Retinal pigment epithelial cell (primary cell): ENCODE data around the gene TSHZ1.

Source experiments
- DNase-seq: peaks from one replicate; pipeline ENCODE4 v3.0.0-alpha.2; 2010; ENCODE audit warnings: low read depth
- H3K4me3 ChIP-seq: 2 replicates; pipeline ENCODE4 v1.5.1; 2011; ENCODE audit warnings: mild to moderate bottlenecking, low read length, control low read depth, moderate library complexity
- TF ChIP-seq, protein P1 (sequence below): conservative IDR thresholded peaks from 2 replicates; pipeline ENCODE4 v1.5.1; 2011; ENCODE audit warnings: low read depth, low read length, control low read depth, inconsistent platforms

TSHZ1 gene

GRCh38 chr18:75230163-75231052 lies 19.8 kb downstream of the TSHZ1 start:
- no peak for DNase-seq
- TF ChIP-seq, protein P1, sequence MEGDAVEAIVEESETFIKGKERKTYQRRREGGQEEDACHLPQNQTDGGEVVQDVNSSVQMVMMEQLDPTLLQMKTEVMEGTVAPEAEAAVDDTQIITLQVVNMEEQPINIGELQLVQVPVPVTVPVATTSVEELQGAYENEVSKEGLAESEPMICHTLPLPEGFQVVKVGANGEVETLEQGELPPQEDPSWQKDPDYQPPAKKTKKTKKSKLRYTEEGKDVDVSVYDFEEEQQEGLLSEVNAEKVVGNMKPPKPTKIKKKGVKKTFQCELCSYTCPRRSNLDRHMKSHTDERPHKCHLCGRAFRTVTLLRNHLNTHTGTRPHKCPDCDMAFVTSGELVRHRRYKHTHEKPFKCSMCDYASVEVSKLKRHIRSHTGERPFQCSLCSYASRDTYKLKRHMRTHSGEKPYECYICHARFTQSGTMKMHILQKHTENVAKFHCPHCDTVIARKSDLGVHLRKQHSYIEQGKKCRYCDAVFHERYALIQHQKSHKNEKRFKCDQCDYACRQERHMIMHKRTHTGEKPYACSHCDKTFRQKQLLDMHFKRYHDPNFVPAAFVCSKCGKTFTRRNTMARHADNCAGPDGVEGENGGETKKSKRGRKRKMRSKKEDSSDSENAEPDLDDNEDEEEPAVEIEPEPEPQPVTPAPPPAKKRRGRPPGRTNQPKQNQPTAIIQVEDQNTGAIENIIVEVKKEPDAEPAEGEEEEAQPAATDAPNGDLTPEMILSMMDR: no peak
- no peak overlapping the region for H3K4me3 ChIP-seq

DNA sequence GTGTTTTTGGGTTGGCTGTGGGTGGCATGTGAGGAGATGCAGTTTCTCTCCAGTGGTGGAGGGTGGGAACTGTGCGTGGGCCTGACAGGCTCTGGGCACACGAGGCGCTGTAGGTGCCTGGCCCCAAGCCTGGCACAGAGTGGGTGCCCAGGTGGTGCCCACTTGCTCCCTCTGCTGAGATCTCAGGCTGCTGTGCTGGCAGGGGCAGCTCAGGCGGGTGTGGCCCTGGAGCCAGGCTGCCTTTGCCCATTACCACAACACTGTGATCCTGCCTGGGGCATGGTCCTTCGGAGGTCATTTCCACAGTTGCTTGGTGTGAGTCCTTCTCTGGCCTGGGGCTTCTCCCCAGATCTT lies 20.4 kb downstream of the TSHZ1 start:
- DNase-seq: no peak
- TF ChIP-seq, protein P1: no peak
- no peak overlapping the region for H3K4me3 ChIP-seq

GRCh38 chr18:75234901-75235300 lies 24.3 kb downstream of the TSHZ1 start:
- no peak overlapping the region for H3K4me3 ChIP-seq
- no peak for DNase-seq
- TF ChIP-seq, protein P1: no peak

DNA sequence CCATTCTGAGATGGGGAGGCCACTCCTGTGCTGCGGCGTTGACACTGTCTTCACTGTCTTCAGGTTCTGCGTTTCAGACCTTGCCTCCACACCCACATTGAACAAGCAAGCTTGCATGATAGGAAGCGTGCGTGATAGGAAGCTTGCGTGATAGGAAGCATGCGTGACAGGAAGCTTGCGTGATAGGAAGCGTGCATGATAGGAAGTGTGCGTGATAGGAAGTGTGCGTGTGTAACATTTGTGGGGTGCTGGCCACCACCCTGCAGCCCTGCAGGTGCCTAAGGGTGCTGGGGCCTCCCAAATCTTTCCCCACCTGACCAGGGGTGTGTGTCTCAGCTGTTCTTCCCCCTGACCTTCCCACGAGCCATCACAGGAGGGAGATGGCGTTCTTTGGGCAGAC lies 25.3 kb downstream of the TSHZ1 start:
- no peak overlapping the region for H3K4me3 ChIP-seq
- TF ChIP-seq, protein P1: no peak
- no peak for DNase-seq

GRCh38 chr18:75238100-75238499 lies 27.5 kb downstream of the TSHZ1 start:
- TF ChIP-seq, protein P1: no peak
- H3K4me3 ChIP-seq: no peak overlapping the region
- no peak for DNase-seq

- no peak overlapping the region for H3K4me3 ChIP-seq
- TF ChIP-seq, protein P1: no peak
- DNase-seq: no peak
These were observed 28.2 kb downstream of the TSHZ1 start for GRCh38 chr18:75238786-75239185.

DNA sequence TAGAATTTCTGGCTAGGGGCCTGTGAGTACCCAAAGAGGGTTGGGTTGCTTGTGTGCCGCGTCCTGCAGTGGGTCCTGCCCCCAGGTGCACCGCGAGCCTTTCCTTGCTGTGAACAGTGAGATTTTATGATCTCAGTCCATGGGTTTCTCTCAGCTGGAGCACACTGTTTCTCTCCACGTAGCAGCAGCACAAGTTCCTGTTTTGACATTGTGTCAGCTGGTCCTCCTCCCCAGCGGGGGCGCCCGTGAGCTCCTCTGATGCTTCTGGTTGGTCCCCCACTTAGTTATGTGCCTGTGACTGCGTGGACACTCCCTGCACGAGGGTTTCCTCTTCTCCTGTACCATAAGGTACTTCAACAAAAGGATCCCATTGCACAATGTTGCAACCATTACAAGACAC lies 29.8 kb downstream of the TSHZ1 start:
- no peak overlapping the region for H3K4me3 ChIP-seq
- TF ChIP-seq, protein P1: no peak
- DNase-seq: no peak
